GM12872 (cell line): ENCODE data around the gene COL2A1.

ENCODE experiments used
- CTCF ChIP-seq: IDR thresholded peaks from 3 replicates; pipeline ENCODE4 v1.5.1; 2011; ENCODE audit warnings: low read depth, mild to moderate bottlenecking, low read length, moderate library complexity; ENCODE audit not compliant: insufficient read depth

The COL2A1 gene

GRCh38 chr12:48036818-48037217 lies 32.5 kb upstream of the COL2A1 start:
- TF ChIP-seq CTCF: no peak

GRCh38 chr12:48034835-48035805 lies 30.8 kb upstream of the COL2A1 start:
- TF ChIP-seq CTCF: no peak

GRCh38 chr12:48033451-48033850 lies 29.2 kb upstream of the COL2A1 start:
- no peak for TF ChIP-seq CTCF

GRCh38 chr12:48032597-48032996 lies 28.3 kb upstream of the COL2A1 start:
- no peak for TF ChIP-seq CTCF

- 0 out of 3 replicates have a peak, but pooled peaks have one; percentile 9 for TF ChIP-seq CTCF
Observed at GRCh38 chr12:48031135-48031960, 27.1 kb upstream of the COL2A1 start.

GRCh38 chr12:48030173-48030650 lies 25.9 kb upstream of the COL2A1 start:
- TF ChIP-seq CTCF: no peak
